Activated CD4-positive, CD25-positive, alpha-beta regulatory T cell treated with anti-CD3 and anti-CD28 coated beads, Interleukin-2, amount 50 U/mL, for 16 hours (primary cell): Measurements from ENCODE around the gene LKAAEAR1.

Experiments used
- DNase-seq: peaks from one replicate; pipeline ENCODE4 v3.0.0-alpha.2; 2020; ENCODE audit warnings: low read depth, low spot score

The LKAAEAR1 gene

DNA sequence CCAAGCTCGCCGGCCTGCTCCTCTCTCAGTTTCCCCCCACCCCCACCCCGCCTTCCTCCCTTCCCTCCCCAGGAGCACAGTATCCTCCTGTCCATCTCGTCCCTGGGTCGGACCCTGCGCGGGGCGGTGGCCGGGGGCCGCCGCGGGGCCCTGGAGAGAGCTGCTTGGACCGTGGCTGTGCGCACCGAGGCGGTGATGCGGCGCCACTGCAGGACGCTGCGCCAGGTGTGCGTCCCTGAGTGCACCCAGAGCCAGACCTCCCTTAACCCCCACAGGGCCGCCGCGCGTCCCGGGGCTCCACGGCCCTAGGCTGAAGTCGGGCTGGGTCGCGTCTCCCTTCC is 46.0 kb downstream of the LKAAEAR1 start:
- DNase-seq, result no peak

DNA sequence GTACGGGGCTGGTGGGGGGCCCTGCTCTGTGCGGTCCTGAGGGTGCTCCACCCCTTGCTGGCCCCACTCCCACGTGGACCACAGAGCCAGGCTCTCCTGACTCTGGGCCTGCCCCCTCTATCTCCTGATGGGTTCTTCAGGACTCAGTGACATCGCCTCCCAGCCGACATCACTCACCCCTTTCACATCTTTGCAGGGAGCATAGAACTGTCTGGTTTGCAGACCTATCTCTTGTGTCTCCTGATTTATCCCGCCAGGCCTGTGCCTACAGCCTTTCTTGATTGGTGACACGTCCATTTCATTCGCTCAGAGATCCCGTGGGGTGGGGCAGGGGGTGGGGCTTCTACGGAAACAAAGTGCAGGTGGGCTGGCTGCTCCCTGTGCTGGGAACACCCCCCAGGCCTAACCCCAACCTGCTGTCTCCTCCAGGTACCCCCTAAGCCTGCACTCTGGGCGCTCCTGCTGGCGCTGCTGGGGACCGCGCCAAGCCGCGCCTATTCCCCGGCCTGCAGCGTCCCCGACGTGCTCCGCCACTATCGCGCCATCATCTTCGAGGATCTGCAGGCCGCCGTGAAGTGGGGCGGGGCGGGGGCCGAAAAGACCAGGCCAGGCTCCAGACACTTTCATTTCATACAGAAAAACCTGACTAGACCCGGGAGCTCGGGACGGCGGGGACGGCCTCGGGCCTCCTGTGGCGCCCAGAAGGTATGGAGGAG is 46.5 kb downstream of the LKAAEAR1 start:
- DNase-seq, result no peak

DNA sequence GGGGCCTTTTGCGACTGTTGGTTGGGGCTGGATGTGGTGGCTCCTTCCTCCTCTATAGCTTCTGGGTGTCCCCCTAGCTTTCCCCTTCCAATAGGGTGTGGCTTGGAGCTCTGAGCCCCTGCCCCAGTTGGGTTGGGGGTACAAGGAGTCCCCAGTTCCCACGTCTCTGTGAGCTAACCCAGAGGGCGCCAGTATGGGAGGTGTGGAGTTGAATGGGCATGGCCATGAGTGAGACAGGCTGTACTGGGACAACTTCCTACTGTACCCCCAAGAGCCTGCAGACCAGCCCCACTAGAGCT is 47.0 kb downstream of the LKAAEAR1 start:
- DNase-seq, result no peak

DNA sequence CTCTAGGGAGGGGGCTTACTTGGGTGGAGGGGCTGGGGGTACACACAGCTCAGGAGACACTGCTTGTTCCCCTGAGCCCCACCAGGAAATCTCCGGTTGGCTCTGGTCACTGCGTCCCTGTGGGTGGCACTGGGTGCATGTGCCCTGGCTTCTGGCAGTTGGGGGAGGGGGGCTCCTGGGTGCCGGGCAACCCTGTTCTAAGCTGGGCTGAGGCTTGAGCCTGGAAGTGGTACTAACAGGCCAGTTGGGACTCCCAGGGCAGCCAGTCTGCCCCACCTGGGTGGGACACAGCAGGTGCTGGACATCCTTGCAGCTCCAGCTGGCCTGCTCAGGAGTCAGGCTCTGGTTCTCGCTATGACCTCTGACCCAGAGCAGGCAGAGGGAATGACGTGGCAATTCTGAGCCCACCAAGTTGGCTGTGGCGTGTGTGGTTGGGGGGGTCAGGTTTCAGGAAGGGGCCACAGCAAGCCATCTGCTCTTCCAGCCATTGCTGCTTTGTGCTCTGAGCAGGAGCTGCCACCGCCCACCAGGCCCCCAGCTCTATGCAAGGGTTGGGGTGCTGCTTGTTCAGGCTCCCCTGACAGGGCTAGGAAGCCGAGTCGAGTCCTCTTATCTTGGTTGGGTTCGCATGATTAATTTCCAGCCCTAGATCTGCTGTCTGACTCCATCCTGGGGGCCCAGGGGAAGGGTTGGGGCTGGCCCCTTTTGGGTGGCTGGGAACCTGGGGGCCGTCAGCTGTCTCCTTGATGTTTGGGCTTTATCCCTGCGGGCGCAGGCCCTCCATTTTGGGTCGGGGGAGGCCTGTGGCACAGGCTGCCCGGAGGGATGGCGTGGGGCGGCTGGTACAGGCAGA is 47.6 kb downstream of the LKAAEAR1 start:
- no peak for DNase-seq

DNA sequence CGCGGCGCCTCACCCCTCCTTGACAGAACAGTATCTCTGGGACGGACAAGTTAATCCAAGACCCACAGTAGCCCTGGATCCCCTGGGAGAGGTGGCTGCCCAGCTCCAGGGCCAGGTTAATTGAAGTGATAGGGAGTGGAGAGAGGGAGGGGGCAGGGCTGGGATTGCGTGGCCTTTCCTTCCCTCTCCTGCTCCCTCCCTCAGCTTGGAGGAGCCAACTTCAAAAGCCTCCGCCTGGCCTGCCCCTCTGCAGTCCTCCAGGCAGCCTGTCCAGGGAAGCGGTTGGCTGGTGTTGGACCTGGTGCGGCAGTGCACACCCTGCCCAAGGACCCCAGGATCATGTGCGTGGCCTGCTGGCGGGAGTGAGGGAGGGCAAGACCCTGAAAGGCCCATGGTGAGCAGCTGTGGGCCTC is 48.3 kb downstream of the LKAAEAR1 start, which contains the start of gene C20orf204:
C20orf204 (plus strand) TSS at position 250 of the 413 bp plus-strand sequence; CDS start at position 392, 142 bp downstream.
- DNase-seq, result no peak

DNA sequence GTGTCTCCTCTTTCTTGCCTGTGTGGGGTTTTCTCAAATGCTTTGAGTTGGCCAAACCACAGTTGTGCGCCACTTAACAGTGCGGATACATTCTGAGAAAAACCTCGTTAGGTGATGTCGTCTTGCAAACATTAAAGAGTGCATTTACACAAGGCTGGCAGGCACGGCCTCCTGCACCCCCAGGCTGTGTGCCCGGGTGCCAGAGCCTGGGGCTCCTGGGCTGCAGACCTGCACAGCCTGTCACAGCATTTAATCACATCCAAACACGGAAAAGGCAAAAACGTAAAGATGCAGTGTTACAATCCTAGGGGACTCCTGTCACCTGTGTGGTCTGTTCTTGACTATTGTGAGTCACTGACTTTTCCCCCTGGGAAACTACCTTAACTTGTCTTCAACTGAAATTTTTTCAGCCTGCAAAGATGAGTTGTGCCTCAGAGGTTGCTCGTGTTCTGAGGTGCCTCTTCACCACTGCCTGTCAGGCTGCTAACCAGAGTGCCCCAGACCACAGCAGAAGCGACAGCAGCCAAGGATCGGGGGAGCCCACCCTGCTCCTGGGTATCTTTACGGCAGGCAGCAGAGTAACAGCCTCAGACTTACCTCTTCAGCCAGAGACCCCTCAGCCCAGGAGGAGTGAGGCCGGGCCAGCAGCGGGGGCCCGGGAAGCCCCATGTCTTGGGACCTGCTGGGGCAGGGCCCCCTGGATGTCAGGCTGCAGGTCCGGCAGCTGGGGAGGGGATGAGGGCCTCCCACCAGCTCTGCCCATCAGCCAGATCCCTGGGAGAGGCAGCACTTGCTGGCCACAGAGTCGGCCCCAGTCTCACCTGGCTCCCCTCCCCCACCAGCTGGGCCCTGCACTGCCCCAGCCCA is 48.9 kb downstream of the LKAAEAR1 start:
- DNase-seq, result no peak

DNA sequence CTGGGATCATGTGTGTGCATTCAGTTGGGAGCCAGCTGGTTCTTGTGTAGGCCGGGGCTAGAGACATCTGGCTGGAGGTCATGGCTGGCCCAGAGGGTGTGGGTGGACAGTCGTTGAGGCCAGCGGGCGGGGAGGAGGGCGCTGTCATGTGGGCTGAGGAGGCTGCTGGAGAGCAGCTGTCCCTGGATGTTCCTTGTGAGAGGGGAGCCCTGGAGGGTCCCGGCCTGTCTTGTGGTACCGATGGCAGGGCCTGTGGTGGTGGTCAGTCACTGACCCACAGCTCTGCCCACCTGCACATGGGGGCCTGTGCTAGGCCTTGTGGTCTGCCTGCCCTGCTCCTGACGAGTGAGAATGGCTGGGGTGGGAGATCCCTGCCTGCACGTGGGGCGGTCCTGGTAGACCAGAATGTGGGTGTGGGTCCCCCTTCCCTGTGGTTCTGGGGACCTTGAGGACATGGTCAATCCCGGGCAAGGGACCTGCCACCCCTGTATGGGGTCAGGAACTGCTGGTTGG is 50.2 kb downstream of the LKAAEAR1 start:
- DNase-seq, result no peak
